ENCODE measurements around the gene JDP2. TPM values are rescaled to one million over a fixed set of nuclear protein-coding genes. Genes with fewer than 3 reads are reported as not detected.

JDP2 gene
- total RNA-seq, 1 experiment from 2014 or later: 22.8 TPM

- Histone ChIP-seq H3K4ac (ENCODE audit: low read depth, low read length) (no peak overlapping the region), H3K23ac (ENCODE audit: insufficient read length, low read depth, low read length) (no peak overlapping the region), H3K9me3 (ENCODE audit: control insufficient read depth, low read depth, low read length) (no peaks in the 10 kb centered on the region), H2AK5ac (ENCODE audit: insufficient read length, low read length) (no peak overlapping the region), H3K4me1 (ENCODE audit: insufficient read depth, low read length) (no peaks in the 10 kb centered on the region; the same call in 1 of the 2 replicates), H3K9ac (ENCODE audit: extremely low read depth, insufficient read length, low read length) (no peak overlapping the region), H4K8ac (replicated peaks; ENCODE audit: insufficient read length, low read depth, low read length) (no peak overlapping the region), H3K27me3 (ENCODE audit: insufficient read depth, low read length) (no peaks in the 10 kb centered on the region), H2AFZ (ENCODE audit: low read length) (no peak overlapping the region), H3K27ac (ENCODE audit: insufficient read length, low read depth, low read length) (no peak overlapping the region), H3K79me2 (ENCODE audit: insufficient read depth, low read length) (no peaks in the 10 kb centered on the region), H3K18ac (ENCODE audit: insufficient read length, low read depth, low read length) (no peak overlapping the region), H3K79me1 (ENCODE audit: insufficient read depth, low read depth, low read length, poor library complexity, severe bottlenecking) (no peaks in the 10 kb centered on the region), H3K23me2 (ENCODE audit: insufficient read length, low read depth, low read length, poor library complexity, severe bottlenecking) (peaks cover 3% of the 10 kb centered on the region), H3K14ac (ENCODE audit: insufficient read depth, low read length) (no peak overlapping the region; the same call in 1 of the 2 replicates), H4K91ac (ENCODE audit: insufficient read length, low read depth, low read length) (no peak overlapping the region), H4K5ac (ENCODE audit: insufficient read length, low read depth, low read length) (no peak overlapping the region), H3T11ph (ENCODE audit: low read length) (no peak overlapping the region), H2BK20ac (ENCODE audit: low read depth, low read length, poor library complexity, severe bottlenecking) (no peak overlapping the region), H2BK5ac (ENCODE audit: insufficient read length, low read length) (no peak overlapping the region), H2BK120ac (ENCODE audit: low read depth, low read length, poor library complexity, severe bottlenecking) (no peak overlapping the region), H2BK15ac (ENCODE audit: low read depth, low read length) (no peak overlapping the region), H3K56ac (ENCODE audit: insufficient read length, low read depth, low read length) (no peak overlapping the region), H2BK12ac (ENCODE audit: insufficient read length, low read depth, low read length) (no peak overlapping the region), H3K4me2 (ENCODE audit: insufficient read depth, insufficient read length, low read length) (no peak overlapping the region), H4K20me1 (ENCODE audit: control insufficient read depth, insufficient read depth, insufficient read length) (no peaks in the 10 kb centered on the region)
- no CpG with 5 or more reads among the region's 29 CpGs for WGBS (ENCODE audit: extremely low coverage, insufficient read length, low lambda C conversion rate)
- H3K36me3 Mint-ChIP-seq (ENCODE audit: insufficient read depth in 1 of 3, low read depth in 3 of 3): no peaks in the 10 kb centered on the region; a peak in 1 of 7 replicates
- TF ChIP-seq, protein P1, sequence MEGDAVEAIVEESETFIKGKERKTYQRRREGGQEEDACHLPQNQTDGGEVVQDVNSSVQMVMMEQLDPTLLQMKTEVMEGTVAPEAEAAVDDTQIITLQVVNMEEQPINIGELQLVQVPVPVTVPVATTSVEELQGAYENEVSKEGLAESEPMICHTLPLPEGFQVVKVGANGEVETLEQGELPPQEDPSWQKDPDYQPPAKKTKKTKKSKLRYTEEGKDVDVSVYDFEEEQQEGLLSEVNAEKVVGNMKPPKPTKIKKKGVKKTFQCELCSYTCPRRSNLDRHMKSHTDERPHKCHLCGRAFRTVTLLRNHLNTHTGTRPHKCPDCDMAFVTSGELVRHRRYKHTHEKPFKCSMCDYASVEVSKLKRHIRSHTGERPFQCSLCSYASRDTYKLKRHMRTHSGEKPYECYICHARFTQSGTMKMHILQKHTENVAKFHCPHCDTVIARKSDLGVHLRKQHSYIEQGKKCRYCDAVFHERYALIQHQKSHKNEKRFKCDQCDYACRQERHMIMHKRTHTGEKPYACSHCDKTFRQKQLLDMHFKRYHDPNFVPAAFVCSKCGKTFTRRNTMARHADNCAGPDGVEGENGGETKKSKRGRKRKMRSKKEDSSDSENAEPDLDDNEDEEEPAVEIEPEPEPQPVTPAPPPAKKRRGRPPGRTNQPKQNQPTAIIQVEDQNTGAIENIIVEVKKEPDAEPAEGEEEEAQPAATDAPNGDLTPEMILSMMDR (conservative IDR thresholded peaks at IDR 0.05): peak; percentile 56
- H3K4me1 Mint-ChIP-seq: peaks cover 10 to 18% of the 10 kb centered on the region in 2 experiments
- peaks cover 0 to 3% of the 10 kb centered on the region in 2 experiments; a peak in 2 of 5 replicates for H3K9me3 Mint-ChIP-seq
- no peak overlapping the region for H3K4me3 Mint-ChIP-seq
- H3K27ac Mint-ChIP-seq: no peak overlapping the region
- H3K27me3 Mint-ChIP-seq (ENCODE audit: low read depth): no peaks in the 10 kb centered on the region
- peak; percentile 67 for DNase-seq
These were observed 87.1 kb downstream of the JDP2 start for GRCh38 chr14:75514673-75515628.
